Ascending aorta (tissue), 2 donors: ENCODE data around the gene USP5. TPM values are rescaled to one million over a fixed set of nuclear protein-coding genes. Genes with fewer than 3 reads are reported as not detected.
A peak's percentile ranks its signal among the peaks of the same experiment; 100 is the strongest.
"Not testable (repeated sequence)": the region's sequence is repeated elsewhere in the genome, so short reads cannot be mapped to it uniquely, and the experiment has no call there.

Experiments used
- DNase-seq, 2 donors: peaks; one replicate each; pipeline ENCODE4 v3.0.0-alpha.2; 2019; ENCODE audit warnings: low spot score in 2 of 2
- H3K27ac ChIP-seq, 2 donors: fragments of 200-600 bp; sonication (generic); one replicate each; pipeline ENCODE4 v1.5.1; 2016 to 2017; ENCODE audit warnings: mild to moderate bottlenecking in 1 of 2
- H3K27me3 ChIP-seq: fragments of 200-600 bp; sonication (generic); one replicate; pipeline ENCODE4 v1.5.1; 2017
- H3K36me3 ChIP-seq, 2 donors: fragments of 200-600 bp; sonication (generic); one replicate each; pipeline ENCODE4 v1.5.1; 2016
- H3K4me1 ChIP-seq, 2 donors: fragments of 200-600 bp; sonication (generic); one replicate each; pipeline ENCODE4 v1.5.1; 2016 to 2017; ENCODE audit warnings: mild to moderate bottlenecking in 1 of 2
- H3K4me3 ChIP-seq, 2 donors: fragments of 200-600 bp; sonication (generic); one replicate each; pipeline ENCODE4 v1.5.1; 2016 to 2017; ENCODE audit warnings: mild to moderate bottlenecking in 1 of 2
- H3K9me3 ChIP-seq, 2 donors: fragments of 200-600 bp; sonication (generic); one replicate each; pipeline ENCODE4 v1.5.1; 2016
- intact Hi-C: fragments of 100-400 bp; cut with DNase I; formaldehyde crosslinking; loops from one replicate; pipeline ENCODE4 v1.15.1; 2023
- total RNA-seq: library from RNA; depleted of rRNA; stranded (reverse); fragments of >200 nt; gene quantifications from one replicate; pipeline ENCODE4 v1.1.0, GENCODE V29; 2016
- TF ChIP-seq, protein P1 (sequence below), 3 experiments: fragments of 200-600 bp in 2 of 3; fragments of 450-650 bp in 1 of 3; sonication (generic) in 2 of 3; IDR thresholded peaks; one replicate each; pipeline ENCODE4 v1.5.1; 2016 to 2019; ENCODE audit warnings: antibody characterized with exemption in 3 of 3, mild to moderate bottlenecking in 1 of 3, moderate library complexity in 1 of 3

Gene USP5
- total RNA-seq, 1 donor from 2014 or later: 46.2 TPM

DNA sequence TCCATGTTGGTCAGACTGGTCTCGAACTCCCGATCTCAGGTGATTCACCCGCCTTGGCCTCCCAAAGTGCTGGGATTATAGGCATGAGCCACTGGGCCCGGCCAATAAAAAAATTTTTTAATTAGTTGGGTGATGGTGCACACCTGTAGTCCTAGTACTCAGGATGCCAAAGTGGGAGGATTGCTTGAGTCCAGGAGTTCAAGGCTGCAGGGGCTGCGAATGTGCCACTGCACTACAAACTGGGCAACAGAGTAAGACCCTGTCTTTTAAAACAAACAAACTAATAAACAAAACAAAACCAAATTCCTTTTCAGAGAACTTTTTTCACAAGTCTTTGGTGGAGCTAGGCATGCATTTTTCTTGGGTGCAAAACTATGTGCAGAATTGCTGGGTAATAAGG lies 31.3 kb downstream of the USP5 start:
- Histone ChIP-seq H3K36me3 (peaks cover 12 to 18% of the 10 kb centered on the region in 2 donors), H3K27ac (no peak overlapping the region), H3K4me3 (no peak overlapping the region), H3K27me3 (no peaks in the 10 kb centered on the region), H3K4me1 (no peaks in the 10 kb centered on the region), H3K9me3 (no peaks in the 10 kb centered on the region)
- DNase-seq: no peak
- TF ChIP-seq, protein P1, sequence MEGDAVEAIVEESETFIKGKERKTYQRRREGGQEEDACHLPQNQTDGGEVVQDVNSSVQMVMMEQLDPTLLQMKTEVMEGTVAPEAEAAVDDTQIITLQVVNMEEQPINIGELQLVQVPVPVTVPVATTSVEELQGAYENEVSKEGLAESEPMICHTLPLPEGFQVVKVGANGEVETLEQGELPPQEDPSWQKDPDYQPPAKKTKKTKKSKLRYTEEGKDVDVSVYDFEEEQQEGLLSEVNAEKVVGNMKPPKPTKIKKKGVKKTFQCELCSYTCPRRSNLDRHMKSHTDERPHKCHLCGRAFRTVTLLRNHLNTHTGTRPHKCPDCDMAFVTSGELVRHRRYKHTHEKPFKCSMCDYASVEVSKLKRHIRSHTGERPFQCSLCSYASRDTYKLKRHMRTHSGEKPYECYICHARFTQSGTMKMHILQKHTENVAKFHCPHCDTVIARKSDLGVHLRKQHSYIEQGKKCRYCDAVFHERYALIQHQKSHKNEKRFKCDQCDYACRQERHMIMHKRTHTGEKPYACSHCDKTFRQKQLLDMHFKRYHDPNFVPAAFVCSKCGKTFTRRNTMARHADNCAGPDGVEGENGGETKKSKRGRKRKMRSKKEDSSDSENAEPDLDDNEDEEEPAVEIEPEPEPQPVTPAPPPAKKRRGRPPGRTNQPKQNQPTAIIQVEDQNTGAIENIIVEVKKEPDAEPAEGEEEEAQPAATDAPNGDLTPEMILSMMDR (IDR thresholded peaks at IDR 0.05): no peak
- intact Hi-C loops: no loop called here

DNA sequence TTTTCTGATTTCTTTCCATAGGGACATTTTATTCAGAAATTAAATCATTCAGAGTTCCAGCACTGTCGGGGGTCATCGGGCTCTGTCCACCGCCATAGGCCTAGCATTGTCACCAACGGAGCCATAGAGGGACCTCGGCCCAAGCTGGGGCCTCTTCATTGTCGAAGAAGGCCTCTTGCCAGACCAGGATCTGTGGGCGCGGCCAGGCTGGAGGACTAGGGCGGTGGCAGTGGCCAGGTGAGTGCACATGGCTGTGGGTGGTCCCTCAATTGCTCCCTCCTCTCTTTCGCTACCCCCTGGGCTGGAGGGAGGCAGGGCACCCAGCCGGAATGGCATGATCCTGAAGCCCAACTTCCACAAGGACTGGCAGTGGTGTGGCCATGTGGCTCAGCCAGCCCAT lies 31.7 kb downstream of the USP5 start:
- TF ChIP-seq, protein P1 (IDR thresholded peaks at IDR 0.05): no peak
- DNase-seq: no peak
- H3K4me3 ChIP-seq: no peak overlapping the region
- no peaks in the 10 kb centered on the region for H3K9me3 ChIP-seq
- intact Hi-C loops: no loop called here
- peaks cover 12 to 19% of the 10 kb centered on the region in 2 donors for H3K36me3 ChIP-seq
- no peaks in the 10 kb centered on the region for H3K4me1 ChIP-seq
- no peaks in the 10 kb centered on the region for H3K27me3 ChIP-seq
- H3K27ac ChIP-seq: no peak overlapping the region

DNA sequence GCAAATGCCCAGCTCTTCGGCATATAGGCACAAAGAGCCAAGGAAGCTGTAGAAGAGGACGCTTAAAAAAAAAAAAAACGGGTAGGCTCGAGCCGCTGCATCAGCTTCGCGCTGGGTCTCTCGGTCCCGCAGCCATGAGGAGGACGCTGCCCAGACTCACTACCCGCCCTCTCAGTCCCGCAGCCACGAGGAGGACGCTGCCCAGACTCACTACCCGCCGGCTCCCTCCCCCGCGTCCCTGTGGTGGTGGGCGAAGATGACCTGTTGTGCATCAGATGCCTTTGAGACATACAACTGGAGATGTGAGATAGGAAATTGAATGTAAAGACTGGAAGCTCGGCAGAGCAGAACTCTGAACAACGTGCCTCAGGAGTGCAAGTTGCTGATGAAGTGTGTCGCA lies 32.6 kb downstream of the USP5 start:
- Histone ChIP-seq H3K36me3 (peaks cover 12 to 23% of the 10 kb centered on the region in 2 donors), H3K27ac (no peak overlapping the region), H3K9me3 (no peaks in the 10 kb centered on the region), H3K27me3 (no peaks in the 10 kb centered on the region), H3K4me3 (no peak overlapping the region), H3K4me1 (no peaks in the 10 kb centered on the region)
- intact Hi-C loops: no loop called here
- DNase-seq: no peak
- TF ChIP-seq, protein P1 (IDR thresholded peaks at IDR 0.05): no peak

DNA sequence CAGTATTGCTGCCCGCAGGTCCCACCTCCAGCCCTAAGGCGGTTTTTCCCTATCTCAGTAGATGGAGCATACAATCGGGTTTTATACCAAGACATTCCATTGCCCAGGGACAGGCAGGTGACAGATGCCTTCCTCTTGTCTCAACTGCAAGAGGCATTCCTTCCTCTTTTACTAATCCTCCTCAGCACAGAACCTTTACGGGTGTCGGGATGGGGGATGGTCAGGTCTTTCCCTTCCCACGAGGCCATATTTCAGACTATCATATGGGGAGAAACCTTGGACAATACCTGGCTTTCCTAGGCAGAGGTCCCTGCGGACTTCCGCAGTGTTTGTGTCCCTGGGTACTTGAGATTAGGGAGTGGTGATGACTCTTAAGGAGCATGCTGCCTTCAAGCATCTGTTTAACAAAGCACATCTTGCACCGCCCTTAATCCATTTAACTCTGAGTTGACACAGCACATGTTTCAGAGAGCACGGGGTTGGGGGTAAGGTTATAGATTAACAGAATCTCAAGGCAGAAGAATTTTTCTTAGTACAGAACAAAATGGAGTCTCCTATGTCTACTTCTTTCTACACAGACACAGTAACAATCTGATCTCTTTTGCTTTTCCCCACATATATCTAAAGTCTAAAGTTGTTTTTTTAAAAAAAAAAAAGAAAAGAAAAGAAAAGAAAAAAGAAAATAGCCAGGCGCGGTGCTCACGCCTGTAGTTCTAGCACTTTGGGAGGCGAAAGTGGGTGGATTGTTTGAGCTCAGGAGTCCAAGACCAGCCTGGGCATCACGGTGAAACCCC lies 34.5 kb downstream of the USP5 start:
- H3K4me3 ChIP-seq, H3K27ac ChIP-seq, H3K27me3 ChIP-seq, DNase-seq, H3K4me1 ChIP-seq, intact Hi-C loops, H3K9me3 ChIP-seq: not testable (repeated sequence)
- peaks cover 12 to 23% of the 10 kb centered on the region in 2 donors for H3K36me3 ChIP-seq

DNA sequence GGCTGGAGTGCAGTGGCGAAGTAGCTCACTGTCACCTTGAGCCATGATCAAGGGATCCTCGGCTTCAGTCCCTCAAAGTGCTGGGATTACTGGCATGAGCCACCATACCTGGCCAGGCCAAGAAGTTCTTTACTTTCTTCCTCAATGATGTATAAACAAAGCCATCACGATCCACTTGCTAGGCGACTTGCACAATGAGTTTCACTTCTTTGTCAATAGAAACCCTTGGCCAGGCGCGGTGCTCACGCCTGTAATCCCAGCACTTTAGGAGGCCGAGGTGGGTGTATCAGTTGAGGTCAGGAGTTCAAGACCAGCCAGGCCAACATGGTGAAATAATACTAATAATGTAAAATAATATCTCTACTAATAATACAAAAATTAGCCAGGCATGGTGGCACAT lies 35.5 kb downstream of the USP5 start:
- H3K36me3 ChIP-seq: peaks cover 12 to 23% of the 10 kb centered on the region in 2 donors
- DNase-seq: no peak
- no peak overlapping the region for H3K4me3 ChIP-seq
- no peak overlapping the region for H3K27ac ChIP-seq
- H3K9me3 ChIP-seq: no peaks in the 10 kb centered on the region
- intact Hi-C loops: no loop called here
- H3K27me3 ChIP-seq: no peaks in the 10 kb centered on the region
- H3K4me1 ChIP-seq: peaks cover 0 to 6% of the 10 kb centered on the region in 2 donors
- TF ChIP-seq, protein P1 (IDR thresholded peaks at IDR 0.05): no peak

DNA sequence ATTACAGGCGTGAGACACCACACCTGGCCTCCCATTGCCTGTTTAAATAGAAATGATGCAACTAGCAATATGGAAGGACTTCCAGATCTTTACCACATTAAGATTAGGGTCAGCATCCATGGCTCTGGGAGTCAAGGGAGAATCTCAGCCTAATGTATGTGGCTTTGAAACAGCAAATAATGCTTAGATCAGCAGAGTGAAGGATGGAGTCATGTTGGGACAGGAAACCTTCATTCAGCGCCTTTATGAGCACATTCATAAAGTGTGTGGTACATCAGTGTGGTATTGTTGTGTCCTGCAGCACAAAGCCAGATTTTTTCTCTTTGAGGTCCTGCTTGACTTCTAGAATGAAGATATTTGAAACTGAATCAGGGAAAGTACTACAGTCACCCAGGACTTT lies 36.4 kb downstream of the USP5 start:
- no peak overlapping the region for H3K27ac ChIP-seq
- peaks cover 0 to 6% of the 10 kb centered on the region in 2 donors for H3K4me1 ChIP-seq
- intact Hi-C loops: no loop called here
- TF ChIP-seq, protein P1 (IDR thresholded peaks at IDR 0.05): no peak
- no peaks in the 10 kb centered on the region for H3K9me3 ChIP-seq
- H3K4me3 ChIP-seq: no peak overlapping the region
- DNase-seq: no peak
- H3K27me3 ChIP-seq: no peaks in the 10 kb centered on the region
- H3K36me3 ChIP-seq: peaks cover 10 to 23% of the 10 kb centered on the region in 2 donors

DNA sequence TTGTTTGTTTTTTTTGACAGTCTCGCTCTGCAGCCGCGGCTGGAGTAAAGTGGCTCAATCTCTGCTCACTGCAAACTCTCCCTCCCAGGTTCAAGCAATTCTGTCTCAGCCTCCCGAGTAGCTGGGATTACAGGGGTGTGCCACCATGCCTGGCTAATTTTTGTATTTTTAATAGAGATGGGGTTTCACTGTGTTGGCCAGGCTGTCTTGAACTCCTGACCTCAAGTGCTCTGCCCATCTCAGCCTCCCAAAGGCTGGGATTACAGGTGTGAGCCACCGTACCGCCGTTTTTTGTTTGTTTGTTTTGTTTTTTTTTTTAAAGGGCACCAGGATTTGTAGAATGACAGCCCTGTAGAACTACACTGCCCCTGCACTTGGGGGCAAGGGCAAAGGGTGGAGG lies 36.8 kb downstream of the USP5 start:
- intact Hi-C loops, H3K9me3 ChIP-seq, DNase-seq, H3K27ac ChIP-seq, H3K4me1 ChIP-seq, H3K4me3 ChIP-seq, H3K27me3 ChIP-seq: not testable (repeated sequence)
- H3K36me3 ChIP-seq: peaks cover 8 to 18% of the 10 kb centered on the region in 2 donors

DNA sequence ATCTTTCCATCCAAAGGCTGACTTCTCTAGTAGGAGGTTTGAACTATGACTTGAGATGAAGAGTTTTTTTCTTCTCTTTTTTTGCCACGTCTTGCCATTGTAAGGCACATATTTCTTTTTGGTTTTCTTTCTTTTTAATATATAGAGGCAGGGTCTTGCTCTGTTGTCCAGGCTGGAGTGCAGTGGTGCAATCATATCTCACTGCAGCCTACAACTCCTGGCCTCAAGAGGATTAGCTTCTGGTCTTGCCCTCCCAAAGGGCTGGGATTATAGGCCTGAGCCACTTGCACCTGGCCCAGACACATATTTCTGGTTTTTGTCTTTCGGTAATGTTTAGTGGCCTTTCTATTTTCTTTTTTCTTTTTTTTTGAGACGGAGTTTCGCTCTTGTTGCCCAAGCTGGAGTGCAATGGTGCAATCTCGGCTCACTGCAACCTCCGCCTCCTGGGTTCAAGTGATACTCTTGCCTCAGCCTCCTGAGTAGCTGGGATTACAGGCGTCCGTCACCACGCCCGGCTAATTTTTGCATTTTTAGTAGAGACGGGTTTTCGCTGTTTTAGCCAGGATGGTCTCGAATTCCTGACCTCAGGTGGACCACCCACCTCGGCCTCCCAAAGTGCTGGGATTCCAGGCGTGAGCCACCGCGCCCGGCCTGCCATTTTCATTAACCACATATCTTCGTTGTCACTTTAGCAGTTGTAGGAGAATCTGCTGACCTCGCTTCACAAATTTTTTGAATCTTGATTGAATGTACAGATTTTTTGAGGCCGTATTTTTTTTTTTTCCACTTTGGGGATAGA lies 38.0 kb downstream of the USP5 start:
- not testable (repeated sequence) for DNase-seq, H3K36me3 ChIP-seq, H3K27me3 ChIP-seq, H3K4me1 ChIP-seq, H3K4me3 ChIP-seq, H3K9me3 ChIP-seq
- peak overlapping the region; percentile 92 to 93 for H3K27ac ChIP-seq
- intact Hi-C loops: loop anchor here (2.0 kb wide), 1 partner anchor 35 kb away; no protein-coding TSS in a partner anchor
